SW480 (cell line): Measurements from ENCODE around the gene STK11.

Source experiments
- DNase-seq: peaks from one replicate; pipeline ENCODE4 v3.0.0-alpha.2; 2016; ENCODE audit warnings: low spot score

Gene STK11

GRCh38 chr19:1262623-1263123, 57.1 kb downstream of the STK11 start:
- no peak for DNase-seq

- DNase-seq = no peak
Observed at GRCh38 chr19:1263188-1263587, 57.6 kb downstream of the STK11 start.

GRCh38 chr19:1264801-1265614, 59.4 kb downstream of the STK11 start:
- peak; percentile 75 for DNase-seq

- peak; percentile 75 for DNase-seq
Observed at GRCh38 chr19:1265615-1266128, 60.1 kb downstream of the STK11 start.

- DNase-seq = peak; percentile 82
Observed at GRCh38 chr19:1266129-1266915, 60.7 kb downstream of the STK11 start.

GRCh38 chr19:1266916-1267476, 61.4 kb downstream of the STK11 start:
- DNase-seq = no peak

GRCh38 chr19:1267477-1268225, 62.1 kb downstream of the STK11 start:
- no peak for DNase-seq

- DNase-seq = no peak
Observed at GRCh38 chr19:1268226-1269064, 62.9 kb downstream of the STK11 start.

- peak; percentile 94 for DNase-seq
Observed at GRCh38 chr19:1269065-1269477, 63.5 kb downstream of the STK11 start, which contains the start of gene CIRBP. Gene CIRBP, plus strand, starts transcription at chr19:1269332. Its CDS starts 1,602 bp downstream, at chr19:1270934.

GRCh38 chr19:1269478-1270212, 64.1 kb downstream of the STK11 start:
- DNase-seq = peak; percentile 59

GRCh38 chr19:1270213-1270853, 64.8 kb downstream of the STK11 start:
- no peak for DNase-seq

- DNase-seq = no peak
Observed at GRCh38 chr19:1270854-1271527, 65.4 kb downstream of the STK11 start.

GRCh38 chr19:1271528-1272422, 66.2 kb downstream of the STK11 start:
- DNase-seq = no peak

GRCh38 chr19:1272423-1273262, 67.1 kb downstream of the STK11 start:
- no peak for DNase-seq

- no peak for DNase-seq
Observed at GRCh38 chr19:1273263-1274041, 67.9 kb downstream of the STK11 start.
